ENCODE measurements around the gene SH2B2.
"Not testable (repeated sequence)": the region's sequence is repeated elsewhere in the genome, so short reads cannot be mapped to it uniquely, and the experiment has no call there.

Gene SH2B2

GRCh38 chr7:102337420-102337819 lies 50.8 kb downstream of the SH2B2 start:
- not testable (repeated sequence) for DNase-seq

- not testable (repeated sequence) for DNase-seq
Measured at GRCh38 chr7:102340599-102341368, 54.1 kb downstream of the SH2B2 start.

DNA sequence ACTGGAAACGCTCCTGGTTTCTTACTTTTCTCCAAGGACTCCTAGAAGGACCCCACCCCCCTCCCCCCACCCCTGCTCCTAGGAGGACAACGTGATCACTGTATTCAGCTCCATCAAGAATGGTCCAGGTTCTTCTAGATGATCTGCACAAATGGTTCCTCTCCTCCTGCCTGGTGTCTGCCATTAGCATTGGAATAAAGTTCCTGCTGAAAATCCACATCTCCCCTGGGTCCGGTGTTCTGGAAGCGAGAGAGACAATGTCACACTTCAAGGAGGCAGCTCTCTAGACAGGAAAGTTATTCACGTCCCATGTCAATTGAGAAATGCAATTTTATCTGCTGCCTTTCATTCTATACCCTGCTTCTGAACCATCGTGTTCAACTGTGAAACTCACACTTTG lies 60.3 kb downstream of the SH2B2 start:
- not testable (repeated sequence) for DNase-seq

- not testable (repeated sequence) for DNase-seq
Measured at GRCh38 chr7:102356344-102356743, 69.7 kb downstream of the SH2B2 start, which contains the start of gene SPDYE6. Gene SPDYE6 (minus strand): TSS chr7:102356444. CDS start chr7:102356023, 421 bp downstream.

DNA sequence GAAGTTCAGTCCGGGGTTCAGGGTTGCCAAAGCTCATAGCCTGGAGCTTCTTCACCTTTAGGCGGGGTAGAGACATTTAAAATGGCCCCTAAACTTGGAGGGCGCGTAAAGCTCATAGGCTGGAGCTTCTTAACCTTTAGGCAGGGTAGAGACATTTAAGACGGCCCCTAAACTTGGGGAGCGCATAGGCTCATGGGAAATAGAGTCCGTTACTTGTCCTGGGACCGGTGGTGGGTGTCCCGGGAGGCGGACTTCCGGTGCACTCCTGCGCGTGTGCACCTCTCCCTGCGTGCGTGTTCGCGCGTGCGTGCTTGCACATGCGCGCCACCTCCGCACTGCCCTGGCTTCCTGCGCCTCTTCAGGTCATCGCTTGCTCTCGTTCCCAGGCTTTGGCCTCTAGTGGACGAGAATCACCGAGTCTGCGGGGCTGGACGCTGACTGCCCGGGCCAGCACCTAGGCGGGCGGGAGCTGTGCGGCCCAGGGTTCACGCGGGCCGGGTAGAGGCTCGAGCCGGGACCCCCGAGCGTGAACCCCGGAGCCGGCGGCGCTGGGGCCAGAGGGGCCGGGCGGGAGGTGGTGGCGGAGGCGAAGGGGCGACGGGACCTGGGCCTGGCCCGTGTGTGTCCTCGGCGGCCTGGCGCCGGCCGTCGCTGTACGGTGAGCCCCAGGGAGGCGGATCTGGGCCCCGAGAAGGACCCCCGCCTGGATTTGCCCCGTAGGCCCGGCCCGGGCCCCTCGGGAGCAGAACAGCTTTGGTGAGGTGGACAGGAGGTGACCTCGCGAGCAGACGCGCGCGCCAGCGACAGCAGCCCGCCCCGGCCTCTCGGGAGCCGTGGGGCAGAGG lies 77.1 kb downstream of the SH2B2 start:
- peak; percentile 97 for DNase-seq

DNA sequence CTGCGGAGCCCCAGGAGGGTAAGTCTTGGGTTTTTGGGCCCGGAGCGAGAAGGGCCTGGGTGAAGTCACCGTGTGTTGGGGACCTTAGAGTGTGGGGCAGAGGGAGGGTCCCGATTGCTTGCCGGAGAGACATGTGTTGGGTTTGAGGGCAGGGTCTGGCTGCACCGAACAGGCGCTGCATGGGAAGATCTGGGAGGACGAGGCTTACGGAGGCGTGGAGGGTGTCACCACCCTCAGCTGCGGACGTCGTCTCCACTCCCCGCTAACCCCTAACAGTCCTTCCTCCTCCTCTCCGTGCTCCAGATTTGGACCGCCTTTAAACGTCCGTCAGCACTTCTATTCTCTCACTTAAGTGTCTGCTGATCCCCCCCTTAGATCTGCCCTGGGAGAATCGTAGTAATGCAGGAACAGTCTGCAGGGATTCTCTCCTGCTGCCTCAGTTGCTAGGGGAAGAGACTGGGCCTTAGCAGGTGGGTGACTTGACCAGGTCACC lies 77.8 kb downstream of the SH2B2 start:
- DNase-seq: not testable (repeated sequence)

GRCh38 chr7:102365390-102365789 lies 78.7 kb downstream of the SH2B2 start:
- DNase-seq: not testable (repeated sequence)

GRCh38 chr7:102370038-102370437 lies 83.4 kb downstream of the SH2B2 start:
- DNase-seq: not testable (repeated sequence)
